Spinal cord (tissue), 10 donors: ENCODE measurements around the gene RARB. TPM values are rescaled to one million over a fixed set of nuclear protein-coding genes. Genes with fewer than 3 reads are reported as not detected.

Experiments used
- DNase-seq, 6 donors: peaks; one replicate each; pipeline versions ENCODE4 v3.0.0 to v3.0.0-alpha.2; 2013 to 2015; ENCODE audit warnings: low spot score in 6 of 6, low read depth in 4 of 6
- H3K27ac ChIP-seq: one replicate; pipeline ENCODE4 v1.5.1; 2013; ENCODE audit warnings: low read depth, low read length, control low read depth
- H3K27me3 ChIP-seq: one replicate; pipeline ENCODE4 v1.6.1; 2013; ENCODE audit warnings: low read length; ENCODE audit not compliant: control insufficient read depth, insufficient read depth
- H3K36me3 ChIP-seq: one replicate; pipeline ENCODE4 v1.6.1; 2013; ENCODE audit warnings: low read length; ENCODE audit not compliant: control insufficient read depth, insufficient read depth
- H3K4me1 ChIP-seq: one replicate; pipeline ENCODE4 v1.6.1; 2013; ENCODE audit warnings: low read length; ENCODE audit not compliant: control insufficient read depth, insufficient read depth
- H3K4me3 ChIP-seq: one replicate; pipeline ENCODE4 v1.5.1; 2013; ENCODE audit warnings: low read depth, low read length, control low read depth
- H3K9me3 ChIP-seq: one replicate; pipeline ENCODE4 v1.6.1; 2013; ENCODE audit warnings: low read length; ENCODE audit not compliant: control insufficient read depth, insufficient read depth
- WGBS: methylation state at CpG from one replicate; pipeline ENCODE4 v1.1.5; 2013; ENCODE audit warnings: missing lambda C conversion rate; ENCODE audit not compliant: insufficient coverage; 5-methylcytosine and 5-hydroxymethylcytosine counted together
- polyA plus RNA-seq, 2 donors: library from polyadenylated mRNA; unstranded; fragments of 120-200 nt; gene quantifications; one replicate each; pipeline ENCODE4 v1.2.1, GENCODE V29; 2013; ENCODE audit not compliant: insufficient read length in 2 of 2
- total RNA-seq, 2 donors: library from RNA; depleted of rRNA in 1 of 2; stranded (reverse); fragments of 120-200 nt in 1 of 2; fragments of >200 nt in 1 of 2; gene quantifications; one replicate each; pipeline versions ENCODE4 v1.2.3 to v1.2.4, GENCODE V29; 2013 to 2014
- donor health status: healthy.

RARB gene
- total and polyA plus RNA-seq, 4 donors: 11.7 to 43.8 (median 28.9) TPM

GRCh38 chr3:25396686-25397085 lies 31.4 kb upstream of the RARB start:
- WGBS: 97% methylated on average over 4 of the region's 4 CpGs
- no peak for DNase-seq
- Histone ChIP-seq H3K4me1 (no peaks in the 10 kb centered on the region), H3K4me3 (no peak overlapping the region), H3K27me3 (no peaks in the 10 kb centered on the region), H3K27ac (no peak overlapping the region), H3K9me3 (no peaks in the 10 kb centered on the region), H3K36me3 (no peaks in the 10 kb centered on the region)

- no peak overlapping the region for H3K27ac ChIP-seq
- no peaks in the 10 kb centered on the region for H3K27me3 ChIP-seq
- H3K9me3 ChIP-seq: no peaks in the 10 kb centered on the region
- H3K4me1 ChIP-seq: no peaks in the 10 kb centered on the region
- no peak overlapping the region for H3K4me3 ChIP-seq
- no peaks in the 10 kb centered on the region for H3K36me3 ChIP-seq
- DNase-seq: no peak
- WGBS: 83% methylated on average over 1 of the region's 2 CpGs
Observed at GRCh38 chr3:25397150-25397549, 30.9 kb upstream of the RARB start.

GRCh38 chr3:25400587-25400986 lies 27.5 kb upstream of the RARB start:
- no peak overlapping the region for H3K4me3 ChIP-seq
- no peak for DNase-seq
- H3K27ac ChIP-seq: no peak overlapping the region
- H3K9me3 ChIP-seq: no peaks in the 10 kb centered on the region
- WGBS: no CpG with 5 or more reads among the region's 1 CpG
- H3K36me3 ChIP-seq: no peaks in the 10 kb centered on the region
- no peaks in the 10 kb centered on the region for H3K27me3 ChIP-seq
- H3K4me1 ChIP-seq: no peaks in the 10 kb centered on the region

- WGBS: 84% methylated on average over 2 of the region's 4 CpGs
- Histone ChIP-seq H3K36me3 (no peaks in the 10 kb centered on the region), H3K4me1 (no peaks in the 10 kb centered on the region), H3K9me3 (no peaks in the 10 kb centered on the region), H3K27ac (no peak overlapping the region), H3K4me3 (no peak overlapping the region), H3K27me3 (no peaks in the 10 kb centered on the region)
- DNase-seq: no peak
Observed at GRCh38 chr3:25403968-25404367, 24.1 kb upstream of the RARB start.

- Histone ChIP-seq H3K4me3 (no peak overlapping the region), H3K36me3 (no peaks in the 10 kb centered on the region), H3K27ac (no peak overlapping the region), H3K4me1 (no peaks in the 10 kb centered on the region), H3K9me3 (no peaks in the 10 kb centered on the region), H3K27me3 (no peaks in the 10 kb centered on the region)
- WGBS: 88% methylated on average over 1 of the region's 4 CpGs
- DNase-seq: no peak
Observed at GRCh38 chr3:25404569-25404968, 23.5 kb upstream of the RARB start.

GRCh38 chr3:25405335-25405734 lies 22.7 kb upstream of the RARB start:
- DNase-seq: no peak
- whole genome bisulfite sequencing: no CpG with 5 or more reads among the region's 1 CpG
- Histone ChIP-seq H3K4me3 (no peak overlapping the region), H3K9me3 (no peaks in the 10 kb centered on the region), H3K27ac (no peak overlapping the region), H3K27me3 (no peaks in the 10 kb centered on the region), H3K4me1 (no peaks in the 10 kb centered on the region), H3K36me3 (no peaks in the 10 kb centered on the region)

- DNase-seq: no peak
- H3K27me3 ChIP-seq: no peaks in the 10 kb centered on the region
- H3K4me3 ChIP-seq: no peak overlapping the region
- WGBS: 90% methylated on average over 2 of the region's 4 CpGs
- no peak overlapping the region for H3K27ac ChIP-seq
- H3K9me3 ChIP-seq: no peaks in the 10 kb centered on the region
- H3K36me3 ChIP-seq: no peaks in the 10 kb centered on the region
- H3K4me1 ChIP-seq: no peaks in the 10 kb centered on the region
Observed at GRCh38 chr3:25410703-25411102, 17.4 kb upstream of the RARB start.

- H3K4me1 ChIP-seq: no peaks in the 10 kb centered on the region
- H3K9me3 ChIP-seq: peaks cover 1% of the 10 kb centered on the region
- H3K4me3 ChIP-seq: no peak overlapping the region
- no peaks in the 10 kb centered on the region for H3K27me3 ChIP-seq
- DNase-seq: no peak
- no peaks in the 10 kb centered on the region for H3K36me3 ChIP-seq
- H3K27ac ChIP-seq: no peak overlapping the region
Observed at GRCh38 chr3:25412269-25412668, 15.8 kb upstream of the RARB start.

GRCh38 chr3:25416176-25416575 lies 11.9 kb upstream of the RARB start:
- Histone ChIP-seq H3K27ac (no peak overlapping the region), H3K9me3 (peaks cover 1% of the 10 kb centered on the region), H3K27me3 (no peaks in the 10 kb centered on the region), H3K36me3 (no peaks in the 10 kb centered on the region), H3K4me1 (no peaks in the 10 kb centered on the region), H3K4me3 (no peak overlapping the region)
- DNase-seq: no peak
- 100% methylated on average over 3 of the region's 6 CpGs for WGBS

- no peaks in the 10 kb centered on the region for H3K36me3 ChIP-seq
- H3K4me1 ChIP-seq: no peaks in the 10 kb centered on the region
- no peak overlapping the region for H3K27ac ChIP-seq
- no peak overlapping the region for H3K4me3 ChIP-seq
- H3K9me3 ChIP-seq: peaks cover 1% of the 10 kb centered on the region
- H3K27me3 ChIP-seq: no peaks in the 10 kb centered on the region
- DNase-seq: no peak
- no CpG with 5 or more reads among the region's 1 CpG for WGBS
Observed at GRCh38 chr3:25418596-25418995, 9.5 kb upstream of the RARB start.
